A549 (cell line): ENCODE measurements around the gene SI.

Experiments
- MAFK ChIP-seq: fragments of 450-650 bp; IDR thresholded peaks from 2 replicates; pipeline ENCODE4 v1.6.1; 2014; ENCODE audit not compliant: partially characterized antibody
- POLR2A ChIP-seq: IDR thresholded peaks from 2 replicates; pipeline ENCODE4 v1.6.1; 2012; ENCODE audit warnings: mild to moderate bottlenecking, low read length

- TF ChIP-seq MAFK (no peak), POLR2A (no peak)
These were observed 2.6 kb downstream of the SI start for GRCh38 chr3:165075695-165076094.
